IMR-90 (cell line): Measurements from ENCODE around the gene AKAP13. TPM values are rescaled to one million over a fixed set of nuclear protein-coding genes. Genes with fewer than 3 reads are reported as not detected.

Experiments used
- ATAC-seq: fragments of 200-7000 bp; cut with Tn5 transposase; 2 replicates; pipeline ENCODE4 v1.9.1; 2020; ENCODE audit warnings: low read depth, mild to moderate bottlenecking, moderate library complexity
- BruUV-seq: library from RNA; stranded (reverse); fragments of 400-500 nt; replicated peaks from 2 replicates; lab custom pipeline; 2021; lab: Mats Ljungman, UMichigan
- CTCF ChIA-PET: fragments of 300-600 bp; formaldehyde crosslinking; extraction: SDS; loops from one replicate; lab custom pipeline; 2021; ENCODE audit warnings: antibody characterized with exemption; lab: Yijun Ruan, JAX
- POLR2A ChIA-PET: fragments of 300-600 bp; sonication (Branson Sonifier 250); formaldehyde crosslinking; loops from one replicate; lab custom pipeline; 2022; ENCODE audit warnings: antibody characterized with exemption; ENCODE audit not compliant: unreplicated experiment; lab: Charles Lee
- DNase-seq: peaks from one replicate; pipeline ENCODE4 v3.0.0; 2013
- H2AFZ ChIP-seq: replicated peaks from 2 replicates; pipeline ENCODE3; 2013; ENCODE audit warnings: low read length, mild to moderate bottlenecking; ENCODE audit not compliant: poor library complexity
- H2AK5ac ChIP-seq: 2 replicates; pipeline ENCODE4 v1.6.1; 2013; ENCODE audit warnings: low read depth, low read length, inconsistent platforms
- H2AK9ac ChIP-seq: replicated peaks from 2 replicates; pipeline ENCODE3; 2013; ENCODE audit warnings: mild to moderate bottlenecking, low read depth, low read length, moderate library complexity; ENCODE audit not compliant: poor library complexity
- H2BK120ac ChIP-seq: 2 replicates; pipeline ENCODE4 v1.6.1; 2013; ENCODE audit warnings: low read depth, low read length, inconsistent platforms
- H2BK15ac ChIP-seq: 3 replicates; pipeline ENCODE4 v1.6.1; 2013; ENCODE audit warnings: low read depth, low read length, inconsistent platforms
- H2BK20ac ChIP-seq: 2 replicates; pipeline ENCODE4 v1.6.1; 2013; ENCODE audit warnings: low read depth, mild to moderate bottlenecking, inconsistent platforms, low read length, moderate library complexity
- H2BK5ac ChIP-seq: 2 replicates; pipeline ENCODE4 v1.6.1; 2013; ENCODE audit warnings: mild to moderate bottlenecking, low read depth, low read length, inconsistent platforms; ENCODE audit not compliant: poor library complexity, severe bottlenecking
- H3K14ac ChIP-seq: replicated peaks from 2 replicates; pipeline ENCODE4 v1.6.1; 2013; ENCODE audit warnings: low read depth, low read length, inconsistent platforms
- H3K18ac ChIP-seq: 2 replicates; pipeline ENCODE4 v1.6.1; 2013; ENCODE audit warnings: low read depth, low read length, control low read depth
- H3K23ac ChIP-seq: 2 replicates; pipeline ENCODE4 v1.6.1; 2013; ENCODE audit warnings: low read depth, low read length, inconsistent platforms
- H3K27ac ChIP-seq: 2 replicates; pipeline ENCODE4 v1.5.1; 2013; ENCODE audit warnings: mild to moderate bottlenecking, control low read depth, low read length; ENCODE audit not compliant: insufficient read depth
- H3K27me3 ChIP-seq: 2 replicates; pipeline ENCODE4 v1.6.1; 2013; ENCODE audit warnings: low read length; ENCODE audit not compliant: control insufficient read depth, insufficient read depth
- H3K36me3 ChIP-seq: 2 replicates; pipeline ENCODE4 v1.6.1; 2013; ENCODE audit warnings: low read length, mixed read lengths; ENCODE audit not compliant: control insufficient read depth, insufficient read depth
- H3K4ac ChIP-seq: 2 replicates; pipeline ENCODE4 v1.6.1; 2013; ENCODE audit warnings: low read depth, low read length, inconsistent platforms
- H3K4me1 ChIP-seq: 2 replicates; pipeline ENCODE4 v1.6.1; 2013; ENCODE audit warnings: low read length, mixed read lengths; ENCODE audit not compliant: control insufficient read depth, insufficient read depth
- H3K4me2 ChIP-seq: 2 replicates; pipeline ENCODE4 v1.6.1; 2013; ENCODE audit warnings: low read depth, mild to moderate bottlenecking, control low read depth, low read length, moderate library complexity
- H3K4me3 ChIP-seq: 2 replicates; pipeline ENCODE4 v1.5.1; 2013; ENCODE audit warnings: low read depth, mild to moderate bottlenecking, control low read depth, low read length, moderate library complexity; ENCODE audit not compliant: insufficient read depth
- H3K56ac ChIP-seq: 2 replicates; pipeline ENCODE4 v1.6.1; 2013; ENCODE audit warnings: low read length, inconsistent platforms; ENCODE audit not compliant: insufficient read depth; ENCODE audit errors: extremely low read depth
- H3K79me1 ChIP-seq, 2 experiments: 2 replicates each; pipeline ENCODE4 v1.6.1; 2013; ENCODE audit warnings: low read length in 2 of 2, inconsistent platforms in 1 of 2, low read depth in 1 of 2
- H3K9ac ChIP-seq: 2 replicates; pipeline ENCODE4 v1.6.1; 2013; ENCODE audit warnings: low read depth, low read length, control low read depth
- H3K9me1 ChIP-seq: 2 replicates; pipeline ENCODE4 v1.6.1; 2013; ENCODE audit warnings: low read length, inconsistent platforms; ENCODE audit not compliant: insufficient read depth
- H3K9me3 ChIP-seq: 2 replicates; pipeline ENCODE4 v1.6.1; 2013; ENCODE audit warnings: low read length; ENCODE audit not compliant: control insufficient read depth, insufficient read depth
- H4K20me1 ChIP-seq: 2 replicates; pipeline ENCODE4 v1.6.1; 2013; ENCODE audit warnings: low read length, inconsistent platforms; ENCODE audit not compliant: insufficient read depth
- H4K5ac ChIP-seq: 2 replicates; pipeline ENCODE4 v1.6.1; 2013; ENCODE audit warnings: mild to moderate bottlenecking, low read depth, low read length, control low read depth
- H4K8ac ChIP-seq, 2 experiments: 2 replicates each; pipeline ENCODE4 v1.6.1; 2013; ENCODE audit warnings: low read depth in 2 of 2, low read length in 2 of 2, control low read depth in 1 of 2, inconsistent platforms in 1 of 2
- H4K91ac ChIP-seq: 2 replicates; pipeline ENCODE4 v1.6.1; 2013; ENCODE audit warnings: low read depth, low read length, inconsistent platforms; ENCODE audit not compliant: insufficient read depth
- CEBPB ChIP-seq: IDR thresholded peaks from 2 replicates; pipeline ENCODE4 v1.6.1; 2012; ENCODE audit warnings: low read depth, low read length, improper control_type of control experiment
- ELK1 ChIP-seq: fragments of 150-350 bp; IDR thresholded peaks from 2 replicates; pipeline ENCODE4 v1.6.1; 2016; ENCODE audit warnings: low read depth, mild to moderate bottlenecking, low read length, moderate library complexity, borderline replicate concordance
- FOS ChIP-seq: fragments of 150-350 bp; IDR thresholded peaks from 2 replicates; pipeline ENCODE4 v1.6.1; 2016; ENCODE audit warnings: low read depth, low read length
- MAFK ChIP-seq: IDR thresholded peaks from 2 replicates; pipeline ENCODE4 v1.6.1; 2012; ENCODE audit warnings: low read depth, low read length, improper control_type of control experiment
- RFX5 ChIP-seq: IDR thresholded peaks from 2 replicates; pipeline ENCODE4 v1.8.0; 2012; ENCODE audit warnings: low read depth, mild to moderate bottlenecking, low read length, moderate library complexity
- WGBS, 2 experiments: methylation state at CpG; one replicate each; pipeline versions ENCODE4 v1.1.5 to v1.1.7; 2013; ENCODE audit warnings: missing lambda C conversion rate in 2 of 2; ENCODE audit not compliant: insufficient read length in 1 of 2; ENCODE audit errors: extremely low coverage in 2 of 2; 5-methylcytosine and 5-hydroxymethylcytosine counted together
- dilution Hi-C: fragments of 300-500 bp; cut with HindIII; formaldehyde crosslinking; loops from one replicate; pipeline ENCODE4 v1.14.3; 2018; ENCODE audit warnings: low sequenced_read_pairs; ENCODE audit not compliant: unreplicated experiment
- in situ Hi-C: fragments of 300-500 bp; cut with MboI; formaldehyde crosslinking; loops from 3 replicates; pipeline ENCODE4 v1.14.3; 2019; ENCODE audit warnings: low sequenced_read_pairs, inconsistent platforms, mixed read lengths
- intact Hi-C: fragments of 100-400 bp; cut with micrococcal nuclease; formaldehyde crosslinking; loops from 2 replicates; pipeline ENCODE4 v1.10.0; 2022
- polyA plus RNA-seq, 3 experiments: library from polyadenylated mRNA; depleted of rRNA; stranded (reverse); fragments of >200 nt; gene quantifications; 2 replicates each; pipeline ENCODE4 v1.2.3, GENCODE V29; 2012; ENCODE audit warnings: low replicate concordance in 1 of 3
- total RNA-seq: library from RNA; depleted of rRNA; stranded (reverse); fragments of >200 nt; gene quantifications from 2 replicates; pipeline ENCODE4 v1.2.3, GENCODE V29; 2012

AKAP13 gene
- total and polyA plus RNA-seq, 2 of the 4 experiments (the other 2 are of a cell fraction): 10.4 to 46.4 TPM

GRCh38 chr15:85646538-85647091 lies 266.2 kb downstream of the AKAP13 start:
- CTCF ChIA-PET: interaction anchor here (1.0 kb wide), 1 partner anchor 7 kb away, joined by 3 read pairs; no protein-coding TSS in a partner anchor
- Histone ChIP-seq H3K18ac (no peak overlapping the region; the same call in 1 of the 2 replicates), H3K27ac (no peak overlapping the region), H2AFZ (no peak overlapping the region), H3K14ac (peak overlapping the region; percentile 71), H2BK15ac (peak overlapping the region; percentile 12; the same call in 2 of the 3 replicates), H3K4me1 (peaks cover 15% of the 10 kb centered on the region), H3K4me2 (no peak overlapping the region), H3K9ac (no peak overlapping the region), H4K8ac (0 out of 4 replicates have a peak overlapping the region, but pooled peaks of 1 of the 2 experiments have one; percentile 4), H3K36me3 (peaks cover 3% of the 10 kb centered on the region; the same call in 1 of the 2 replicates), H2BK120ac (peak overlapping the region; percentile 4), H2AK9ac (no peak overlapping the region), H4K5ac (no peak overlapping the region), H3K56ac (no peak overlapping the region), H3K23ac (no peak overlapping the region), H3K4ac (peak overlapping the region; percentile 41; the same call in 1 of the 2 replicates), H2AK5ac (peak overlapping the region; percentile 50; the same call in 1 of the 2 replicates), H3K9me3 (no peaks in the 10 kb centered on the region), H3K79me1 (peaks cover 17 to 66% of the 10 kb centered on the region in 2 experiments), H2BK20ac (peak overlapping the region; percentile 77; the same call in 1 of the 2 replicates), H3K27me3 (no peaks in the 10 kb centered on the region), H4K91ac (0 out of 2 replicates have a peak overlapping the region, but pooled peaks have one; percentile 31), H3K9me1 (peaks cover 15% of the 10 kb centered on the region), H3K4me3 (no peak overlapping the region), H4K20me1 (no peaks in the 10 kb centered on the region), H2BK5ac (peak overlapping the region; percentile 52)
- DNase-seq: peak; percentile 93
- WGBS, 2 experiments: no CpG with 5 or more reads among the region's 4 CpGs
- in situ Hi-C loops (no loop called here), dilution Hi-C loops (no loop called here), intact Hi-C loops (no loop called here)
- POLR2A ChIA-PET: no interaction called here
- BruUV-seq: no TSS peak
- peak; percentile 76 for ATAC-seq
- TF ChIP-seq ELK1 (no peak), CEBPB (peak; percentile 56), MAFK (peak; percentile 39; the same call in 1 of the 2 replicates), FOS (0 out of 2 replicates have a peak, but pooled peaks have one; percentile 41), RFX5 (no peak)
